ENCODE results near the gene SYT17.

Gene SYT17

GRCh38 chr16:19309178-19309577 lies 141.1 kb downstream of the SYT17 start:
- no peak for TF ChIP-seq CSDC2 (CRISPR knock-in tag; IDR thresholded peaks at IDR 0.05)
- TF ChIP-seq OSR1 (CRISPR knock-in tag; IDR thresholded peaks at IDR 0.05), result no peak
- TF ChIP-seq ISL1 (CRISPR knock-in tag; IDR thresholded peaks at IDR 0.05), result no peak
- no peak for TF ChIP-seq ZNF70 (CRISPR knock-in tag; IDR thresholded peaks at IDR 0.05)
- no peak for ATAC-seq

- ATAC-seq, result no peak
- TF ChIP-seq ESRRG (CRISPR knock-in tag; IDR thresholded peaks at IDR 0.05) (no peak), ZFP30 (CRISPR knock-in tag; IDR thresholded peaks at IDR 0.05) (no peak), SNAI2 (CRISPR knock-in tag; IDR thresholded peaks at IDR 0.05) (no peak), ZC3H10 (CRISPR knock-in tag; IDR thresholded peaks at IDR 0.05) (no peak), CSDC2 (CRISPR knock-in tag; IDR thresholded peaks at IDR 0.05) (no peak), RARB (CRISPR knock-in tag; IDR thresholded peaks at IDR 0.05) (no peak), ZNF8 (CRISPR knock-in tag; IDR thresholded peaks at IDR 0.05) (no peak), ZFP3 (CRISPR knock-in tag; IDR thresholded peaks at IDR 0.05) (no peak), ZNF565 (CRISPR knock-in tag; conservative IDR thresholded peaks at IDR 0.05; ENCODE audit: low read depth) (no peak), TSHZ2 (CRISPR knock-in tag; IDR thresholded peaks at IDR 0.05) (no peak), ISL1 (CRISPR knock-in tag; IDR thresholded peaks at IDR 0.05) (no peak), POU6F1 (CRISPR knock-in tag; IDR thresholded peaks at IDR 0.05; ENCODE audit: borderline replicate concordance, low read depth) (no peak), ARNTL (CRISPR knock-in tag; IDR thresholded peaks at IDR 0.05; ENCODE audit: borderline replicate concordance, low read depth) (no peak), TCF4 (CRISPR knock-in tag; IDR thresholded peaks at IDR 0.05; ENCODE audit: borderline replicate concordance) (no peak), GLIS3 (CRISPR knock-in tag; IDR thresholded peaks at IDR 0.05) (no peak), BACH2 (CRISPR knock-in tag; IDR thresholded peaks at IDR 0.05; ENCODE audit: borderline replicate concordance) (no peak), CREB5 (CRISPR knock-in tag; IDR thresholded peaks at IDR 0.05; ENCODE audit: low read depth) (no peak), ZNF70 (CRISPR knock-in tag; IDR thresholded peaks at IDR 0.05) (no peak), TOX (CRISPR knock-in tag; IDR thresholded peaks at IDR 0.05; ENCODE audit: borderline replicate concordance) (no peak)
These were observed 146.8 kb downstream of the SYT17 start for GRCh38 chr16:19314718-19315425.

GRCh38 chr16:19315889-19316433 lies 147.9 kb downstream of the SYT17 start:
- TF ChIP-seq PATZ1 (CRISPR knock-in tag; IDR thresholded peaks at IDR 0.05; ENCODE audit: borderline replicate concordance) (no peak), ESRRG (CRISPR knock-in tag; IDR thresholded peaks at IDR 0.05) (no peak), CSRNP3 (CRISPR knock-in tag; IDR thresholded peaks at IDR 0.05) (no peak), ZNF8 (CRISPR knock-in tag; IDR thresholded peaks at IDR 0.05) (no peak), ZNF565 (CRISPR knock-in tag; conservative IDR thresholded peaks at IDR 0.05; ENCODE audit: low read depth) (no peak)
- no peak for ATAC-seq
